ENCODE measurements around the gene OTULINL. TPM values are rescaled to one million over a fixed set of nuclear protein-coding genes. Genes with fewer than 3 reads are reported as not detected.

OTULINL gene
- total RNA-seq, result 9.8 TPM

DNA sequence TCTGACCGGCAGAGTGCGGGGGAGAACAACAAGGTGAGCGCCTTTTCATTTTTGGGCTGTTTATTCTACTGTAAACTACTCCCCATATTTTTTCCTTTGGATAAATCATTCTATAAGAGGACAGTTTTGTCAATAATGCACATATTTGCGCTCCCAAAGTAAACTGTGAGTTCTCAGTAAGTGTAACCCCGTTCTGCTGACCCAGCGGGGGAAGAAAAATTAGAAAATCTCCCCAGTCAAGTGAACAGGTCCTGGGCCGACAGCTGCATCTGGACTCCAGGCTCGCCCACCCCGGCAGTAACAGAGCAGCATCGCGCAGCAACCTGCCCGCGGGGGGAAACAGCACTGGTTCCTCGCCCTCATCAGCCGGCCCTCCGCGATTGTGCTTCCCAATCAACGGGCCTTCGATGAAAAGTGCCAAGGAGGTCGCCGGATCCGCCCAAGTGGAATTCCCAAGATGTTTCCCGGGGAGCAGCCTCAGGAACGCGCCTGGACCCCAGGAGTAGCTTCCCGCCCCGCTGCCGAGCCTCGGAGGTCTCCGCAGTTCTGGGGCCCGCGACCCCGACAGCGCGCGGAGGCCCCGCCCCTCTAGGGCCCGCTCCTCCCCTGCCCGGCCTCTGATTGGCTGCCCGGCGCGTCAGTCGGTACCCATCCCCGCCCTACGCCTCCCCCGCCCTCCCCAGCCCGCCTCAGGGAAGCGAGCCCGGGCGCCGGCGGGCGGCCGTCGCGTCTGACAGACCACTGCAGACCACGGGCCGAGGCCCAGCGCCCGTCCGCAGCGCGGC lies at the start of gene OTULINL:
TSS of gene OTULINL (plus strand) at position 687 of the 785 bp plus-strand sequence. CDS start 103 bp downstream, outside the sequence.

Other genes starting within 250 kb of the OTULINL start
- 16.5 TPM for gene OTULIN, start 82.9 kb downstream of the OTULINL start, total RNA-seq

Data from metanephros (tissue), 1 donor.